Inferior parietal cortex (tissue), 1 donor: ENCODE data around the gene PTMA.

Experiments
- DNase-seq: peaks from one replicate; pipeline ENCODE4 v3.0.0-alpha.2; 2016; ENCODE audit errors: extremely low spot score

PTMA gene

DNA sequence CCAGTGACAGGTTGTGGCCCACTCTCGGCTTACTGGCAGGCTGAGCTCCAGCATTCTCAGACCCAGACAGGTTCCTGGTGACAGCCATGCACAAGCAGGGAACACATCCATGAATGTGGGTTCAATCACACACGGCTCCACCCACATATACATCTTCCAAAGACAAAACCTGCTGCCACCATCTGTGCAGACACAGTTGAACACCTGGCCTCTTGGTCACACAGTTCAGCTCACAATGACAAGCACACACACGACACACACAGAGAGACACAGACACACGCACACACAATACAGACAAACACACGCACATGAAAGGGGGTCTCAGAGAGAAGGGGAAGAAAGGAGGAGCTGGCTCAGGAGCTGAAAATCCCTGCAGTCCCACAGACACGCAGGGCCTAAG, 32.1 kb upstream of the PTMA start:
- DNase-seq = no peak

DNA sequence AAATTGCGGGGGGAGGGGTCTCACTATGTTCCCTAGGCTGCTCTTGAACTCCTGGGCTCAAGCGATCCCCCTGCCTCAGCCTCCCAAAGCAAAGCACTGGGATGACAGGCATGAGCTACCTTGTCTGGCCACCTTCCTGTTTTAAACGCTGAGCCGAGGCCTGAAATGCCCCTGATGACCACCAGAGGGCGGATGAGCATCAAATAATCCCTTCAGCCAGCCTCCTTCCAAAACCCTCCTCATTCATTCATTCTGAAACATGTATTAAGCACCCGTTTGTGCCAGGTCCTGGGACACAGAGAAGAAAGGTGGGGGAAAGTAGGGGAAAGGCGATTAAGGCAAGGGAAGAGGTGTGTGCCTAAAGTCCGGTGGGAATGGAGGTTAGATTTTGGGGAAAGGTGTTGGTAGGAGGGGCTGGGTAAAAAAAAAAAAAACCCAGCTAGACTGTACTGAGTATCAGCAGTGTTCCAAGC, 30.7 kb upstream of the PTMA start:
- peak; percentile 94 for DNase-seq

DNA sequence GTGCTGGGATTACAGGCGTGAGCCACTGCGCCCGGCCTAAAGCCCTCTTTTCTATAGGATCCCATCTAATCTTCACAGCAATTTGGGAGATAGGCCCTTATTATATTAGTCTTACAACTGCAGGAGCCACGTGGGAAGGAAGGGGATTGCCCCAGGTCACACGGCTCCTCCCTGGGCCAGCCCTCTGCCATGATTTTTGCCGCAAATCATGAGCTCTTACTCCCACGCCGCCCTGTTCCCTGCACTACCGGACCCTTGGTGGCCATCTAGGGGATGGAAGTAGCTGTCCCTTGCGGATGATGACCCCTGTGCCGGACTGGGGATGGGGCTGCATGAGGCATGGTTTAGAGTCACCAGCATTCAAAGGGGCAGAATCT, 28.4 kb upstream of the PTMA start:
- no peak for DNase-seq

- DNase-seq = no peak
Measured at GRCh38 chr2:231680285-231680991, 27.9 kb upstream of the PTMA start.

DNA sequence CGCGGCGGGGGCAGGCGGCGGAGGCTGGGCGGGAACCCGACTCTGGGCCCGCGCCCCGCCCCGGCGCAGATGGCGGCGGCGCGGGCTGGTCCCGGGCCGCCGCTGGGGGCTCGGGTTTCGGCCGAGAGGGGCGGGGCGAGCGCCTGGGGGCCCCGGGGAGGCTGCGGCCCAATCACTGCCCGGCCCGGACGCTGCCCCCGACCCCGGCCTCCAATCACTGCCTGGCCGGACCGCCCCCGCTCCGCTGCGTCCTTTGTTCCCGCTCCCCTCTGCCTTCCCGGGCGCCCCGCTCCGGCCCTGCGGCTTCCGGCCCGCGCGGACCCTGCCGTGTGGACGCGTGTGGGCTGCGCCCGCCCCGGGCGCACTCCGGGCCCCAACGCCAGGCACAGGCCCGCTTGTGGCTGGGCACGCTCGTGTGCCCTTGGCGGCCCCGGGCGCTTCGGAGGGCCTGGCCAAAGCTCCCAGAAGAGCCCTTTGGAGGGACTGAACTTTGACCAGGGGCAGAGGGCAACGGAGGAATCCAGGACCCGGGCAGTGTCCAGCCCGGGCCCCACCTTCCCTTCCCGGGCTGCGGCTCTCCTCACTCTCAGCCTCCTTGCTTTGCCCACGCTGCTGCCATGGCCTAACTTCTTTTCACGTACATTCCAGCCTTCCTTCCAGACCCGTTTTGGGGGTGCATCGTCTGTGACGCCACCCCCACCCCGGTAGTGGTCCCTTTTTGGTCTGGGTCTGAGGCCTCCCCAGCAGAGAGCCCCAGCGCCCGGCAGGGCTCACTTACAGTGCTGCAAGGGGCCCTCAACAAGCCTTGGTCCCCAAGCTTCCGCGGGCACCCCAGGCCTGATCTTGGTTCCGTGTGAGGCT, 27.1 kb upstream of the PTMA start:
- DNase-seq = peak; percentile 60

GRCh38 chr2:231682603-231683291, 25.6 kb upstream of the PTMA start:
- no peak for DNase-seq

DNA sequence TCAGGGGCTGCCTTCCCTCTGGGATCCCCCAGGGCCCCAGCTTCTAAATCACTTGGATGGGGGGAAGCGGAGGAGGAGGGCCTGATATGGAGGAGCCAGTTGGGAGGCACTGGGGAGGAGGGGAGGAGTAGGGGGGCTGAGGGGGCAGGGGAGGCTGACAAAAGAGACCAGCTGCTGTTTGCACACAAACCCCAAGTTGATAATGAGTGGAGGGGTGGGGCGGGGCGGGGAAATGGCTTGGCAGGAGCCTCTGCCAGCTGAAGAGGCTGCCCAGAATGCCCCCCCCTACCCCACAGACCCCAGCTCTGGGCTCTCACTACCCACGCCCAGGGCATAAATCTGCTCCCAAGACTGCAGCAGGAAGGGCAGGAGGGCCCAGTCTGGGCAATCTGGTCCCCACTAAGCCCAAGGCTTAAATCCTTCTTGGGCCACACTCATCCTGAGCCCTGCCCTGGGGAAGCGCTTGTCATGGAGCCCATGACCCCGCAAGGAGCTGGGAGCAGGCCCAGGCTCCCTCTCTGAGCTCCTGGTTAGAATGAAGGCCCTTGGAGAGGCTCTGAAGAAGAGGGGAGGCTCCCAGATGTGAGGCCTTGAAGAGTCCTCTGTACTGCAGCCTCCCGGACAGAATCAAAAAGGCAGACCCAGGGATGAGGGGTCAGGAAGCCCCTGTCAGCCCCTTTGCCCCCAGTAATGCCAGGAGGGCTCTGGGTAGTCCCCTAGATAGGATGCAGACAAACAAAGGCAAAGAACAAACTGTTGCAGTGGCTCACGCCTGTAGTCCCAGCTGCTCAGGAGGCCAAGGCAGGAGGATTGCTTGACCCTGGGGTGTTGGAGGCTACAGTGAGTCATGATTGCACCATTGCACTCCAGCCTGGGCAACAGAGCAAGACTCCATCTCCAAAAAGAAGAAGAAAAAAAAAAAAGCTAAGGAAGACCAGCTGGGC, 24.8 kb upstream of the PTMA start:
- no peak for DNase-seq

DNA sequence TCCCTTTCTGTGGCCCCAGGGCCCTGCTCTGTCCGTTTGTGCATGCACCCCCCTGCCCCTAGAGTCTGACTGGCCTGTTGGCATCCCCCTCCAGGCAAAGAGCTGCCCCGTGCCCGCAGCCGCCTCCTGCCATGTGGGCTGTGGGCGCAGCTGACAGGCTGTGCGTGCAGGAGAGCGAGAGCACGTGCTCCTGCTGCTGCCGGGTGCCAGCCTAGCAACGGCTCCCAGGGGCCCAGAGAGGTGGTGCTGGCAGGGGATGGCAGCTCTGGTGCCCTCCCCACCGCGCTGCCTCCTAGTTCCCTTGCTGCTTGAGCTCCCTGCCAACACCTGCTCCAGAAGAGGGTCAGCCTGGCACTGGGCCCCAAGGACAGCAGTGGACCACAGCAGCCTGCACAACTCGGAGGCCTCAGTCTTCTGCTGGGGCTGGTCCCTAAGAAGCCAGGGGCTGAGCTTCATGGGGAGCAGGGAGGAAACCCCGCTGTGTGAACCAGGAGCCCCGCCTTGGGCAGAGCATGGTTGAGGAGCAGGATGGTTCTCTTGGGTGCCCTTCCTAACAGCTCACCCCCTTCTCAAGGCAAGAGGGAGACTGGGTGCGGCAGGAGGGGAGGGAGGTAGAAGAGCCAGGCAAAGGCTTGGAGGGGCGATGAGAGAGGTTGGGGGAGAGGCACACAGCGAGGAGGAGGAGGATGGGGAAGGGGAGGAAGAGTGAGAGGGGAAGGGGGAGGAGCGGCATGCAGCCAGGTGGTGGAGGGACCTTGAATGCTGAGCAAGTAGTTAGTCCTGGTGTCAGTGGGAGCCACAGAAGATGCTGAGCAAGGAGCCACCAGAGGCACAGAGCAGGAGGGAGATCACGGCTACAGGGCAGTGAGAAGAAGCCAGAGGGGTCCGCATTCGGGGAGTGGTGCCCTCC, 23.8 kb upstream of the PTMA start:
- DNase-seq = peak; percentile 75

DNA sequence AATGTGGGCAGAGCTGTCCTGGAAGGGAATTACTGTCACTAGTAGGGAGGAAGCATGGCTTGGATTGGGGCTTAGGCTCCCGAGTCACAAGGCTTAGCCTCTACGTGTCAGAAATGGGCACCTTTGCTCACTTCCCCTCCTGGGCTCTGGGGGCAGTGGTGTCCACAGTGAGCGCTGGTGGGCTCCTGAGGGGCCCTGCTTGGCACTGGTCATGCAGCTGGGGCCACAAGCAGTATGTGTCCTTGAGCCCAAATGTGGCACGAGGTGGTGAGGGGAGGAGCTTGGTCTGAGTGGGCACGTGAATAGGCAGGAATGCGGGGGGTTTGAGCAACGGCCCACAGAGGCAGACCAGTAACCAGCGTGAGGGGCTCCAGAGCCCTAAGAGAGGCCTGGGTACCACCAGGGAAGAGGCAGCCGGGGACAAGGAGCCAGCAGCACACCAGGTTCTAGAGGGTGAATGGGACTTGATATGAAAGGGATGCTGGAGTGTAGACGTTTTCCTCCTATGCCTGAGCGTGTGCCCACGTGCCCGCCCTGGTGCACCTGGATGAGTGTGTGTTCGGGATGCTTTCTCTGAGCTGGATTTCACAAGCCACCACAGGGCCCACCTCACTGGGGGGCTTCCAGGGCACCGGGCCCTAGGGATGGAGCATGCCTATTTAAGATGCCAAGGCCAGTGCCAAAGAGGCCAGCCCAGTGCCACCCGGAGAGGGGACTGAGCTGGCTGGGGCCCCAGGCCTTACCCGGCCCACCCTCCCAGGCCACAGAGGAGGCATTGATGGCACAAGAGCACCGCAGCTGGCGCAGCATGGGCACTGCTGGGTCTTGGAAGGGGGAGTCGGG, 22.8 kb upstream of the PTMA start:
- DNase-seq = peak; percentile 79

- no peak for DNase-seq
Measured at GRCh38 chr2:231686192-231687100, 21.9 kb upstream of the PTMA start.

GRCh38 chr2:231687133-231687852, 21.0 kb upstream of the PTMA start:
- peak; percentile 77 for DNase-seq

DNA sequence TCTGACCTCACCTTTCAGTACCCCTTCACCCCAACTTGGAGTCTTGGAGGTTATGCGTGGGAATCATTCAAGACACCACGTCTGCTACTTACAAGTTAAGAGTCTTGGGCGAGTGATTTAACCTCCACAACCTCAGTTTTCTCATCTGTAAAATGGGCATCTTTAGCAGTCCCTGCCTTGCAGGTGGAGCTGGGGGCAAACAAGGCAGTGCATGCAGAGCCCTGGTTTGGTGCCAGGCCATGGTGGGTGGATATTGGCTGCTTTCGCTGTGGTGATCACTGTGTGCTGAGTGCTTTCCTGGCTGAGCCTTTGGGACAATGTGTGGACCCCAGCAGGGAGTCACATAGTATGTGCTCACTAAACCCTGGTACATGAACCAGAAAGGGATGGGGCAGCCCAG, 20.4 kb upstream of the PTMA start:
- DNase-seq = no peak

- DNase-seq = no peak
Measured at GRCh38 chr2:231688719-231689118, 19.6 kb upstream of the PTMA start.

DNA sequence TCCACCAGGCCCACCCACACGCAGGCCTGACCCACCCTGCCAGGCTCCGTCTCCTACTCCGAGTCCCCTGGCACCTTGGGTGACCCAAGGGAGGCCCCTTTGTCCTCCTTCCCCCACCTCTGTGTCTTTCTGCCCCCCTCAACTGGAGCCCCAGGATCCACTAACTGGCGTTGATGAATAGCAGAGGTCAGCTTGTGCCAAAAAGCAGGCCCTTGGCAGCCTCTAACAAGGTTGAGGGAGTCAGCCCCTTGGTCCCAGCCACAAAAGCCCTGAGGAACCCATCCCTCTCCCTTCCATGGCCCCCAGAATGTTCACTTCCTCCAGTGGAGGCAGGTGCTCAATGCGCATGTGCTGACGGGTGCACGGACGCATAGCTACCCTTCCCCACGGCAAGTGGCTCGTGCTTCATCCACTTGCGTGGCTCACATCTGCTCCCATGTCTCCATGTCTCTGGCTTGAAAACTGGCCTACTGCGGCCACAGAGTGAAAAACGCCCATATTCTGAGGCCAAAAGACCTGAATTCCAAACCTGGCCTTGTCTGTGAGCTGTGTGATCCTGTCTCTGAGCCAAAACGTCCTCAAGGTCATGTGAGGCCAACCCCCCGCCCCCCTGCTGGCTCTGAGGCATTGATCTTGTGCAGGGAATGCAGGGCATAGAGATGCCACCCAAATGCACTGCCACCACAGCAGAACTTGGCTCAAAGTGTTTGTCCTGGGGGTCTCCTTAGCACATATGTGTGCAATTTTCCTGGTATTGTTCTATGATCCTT, 19.0 kb upstream of the PTMA start:
- DNase-seq = no peak

- DNase-seq = no peak
Measured at GRCh38 chr2:231691251-231691772, 17.0 kb upstream of the PTMA start.

GRCh38 chr2:231692847-231693246, 15.5 kb upstream of the PTMA start:
- no peak for DNase-seq

DNA sequence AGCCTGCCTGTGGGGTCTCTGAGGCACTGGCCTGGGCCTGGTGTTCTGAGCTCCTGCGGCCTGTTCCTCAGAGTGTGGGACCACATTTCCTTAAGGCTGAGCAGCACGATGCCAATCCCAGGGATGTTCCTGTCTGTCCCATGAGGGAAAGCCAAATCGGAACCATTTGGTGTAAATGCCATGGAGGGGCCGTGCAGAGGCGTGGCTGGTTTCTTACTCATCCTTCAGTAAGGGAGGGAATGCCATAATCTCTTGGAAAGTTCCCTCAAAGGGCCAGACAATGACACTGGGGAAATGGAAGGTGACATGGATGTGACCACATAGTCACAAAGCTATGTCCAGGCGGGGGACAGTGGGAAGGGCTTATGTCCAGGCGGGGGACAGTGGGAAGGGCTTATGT, 14.4 kb upstream of the PTMA start:
- DNase-seq = no peak
